ENCODE data around the gene TBC1D7.

DNA sequence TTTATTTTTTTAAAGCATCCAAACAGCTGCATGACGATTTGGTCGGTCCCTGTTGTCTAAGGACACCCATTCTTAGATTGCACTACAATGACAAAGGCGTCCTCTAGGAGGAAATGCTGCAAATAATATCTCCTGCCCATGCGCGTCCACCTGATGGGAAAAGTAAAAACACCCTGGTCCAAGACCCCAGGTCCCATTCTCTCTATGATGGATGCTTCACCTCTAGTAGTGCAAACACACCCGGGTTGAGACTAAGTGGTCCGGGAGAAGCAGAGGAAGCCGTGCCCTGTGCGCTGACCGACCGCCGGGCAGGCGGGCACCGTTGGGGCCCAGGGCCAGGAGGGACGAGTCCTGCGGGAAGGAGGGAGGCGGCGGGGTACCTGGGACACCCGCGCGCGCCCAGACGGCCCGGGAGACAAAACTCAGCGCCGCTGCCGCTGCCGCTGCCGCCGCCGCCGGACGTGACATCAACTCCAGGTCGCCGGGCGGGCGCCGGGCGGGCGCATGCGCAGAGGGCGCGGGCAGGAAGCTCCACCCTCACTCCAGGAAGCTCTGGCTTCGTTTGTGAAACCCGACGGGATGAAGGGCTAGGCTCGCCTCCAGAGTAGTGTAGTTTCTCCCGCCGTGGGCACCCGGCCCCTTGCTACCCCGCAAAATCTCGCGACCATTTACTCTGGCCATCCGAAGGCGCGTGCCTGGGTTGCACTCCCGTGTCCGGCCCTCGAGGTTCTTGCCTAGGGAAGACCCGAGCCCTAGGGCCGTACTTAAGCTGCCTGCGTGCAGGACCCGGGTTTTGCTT, at the start of gene TBC1D7:
- TF ChIP-seq CBX3 (IDR thresholded peaks at IDR 0.05; ENCODE audit: low read depth) (no peak), POLR2A (IDR thresholded peaks at IDR 0.05; ENCODE audit: borderline replicate concordance, extremely low read depth, insufficient read depth, insufficient read length) (peak; percentile 56), YY1 (IDR thresholded peaks at IDR 0.05; ENCODE audit: extremely low read depth, insufficient replicate concordance, low read depth, low read length) (no peak), EZH2 (IDR thresholded peaks at IDR 0.05) (no peak), JUND (IDR thresholded peaks at IDR 0.05) (no peak; the same call in 1 of the 2 replicates), EZH2phosphoT487 (IDR thresholded peaks at IDR 0.05; ENCODE audit: borderline replicate concordance) (no peak), ZNF274 (IDR thresholded peaks at IDR 0.05; ENCODE audit: low read depth, low read length) (no peak), POLR2AphosphoS5 (IDR thresholded peaks at IDR 0.05; ENCODE audit: low read depth, low read length) (peak; percentile 95), EGR1 (IDR thresholded peaks at IDR 0.05; ENCODE audit: low read depth) (no peak), RAD21 (IDR thresholded peaks at IDR 0.05; ENCODE audit: low read depth) (no peak), CEBPB (IDR thresholded peaks at IDR 0.05; ENCODE audit: low read depth) (no peak)
- TF ChIP-seq, protein P1, sequence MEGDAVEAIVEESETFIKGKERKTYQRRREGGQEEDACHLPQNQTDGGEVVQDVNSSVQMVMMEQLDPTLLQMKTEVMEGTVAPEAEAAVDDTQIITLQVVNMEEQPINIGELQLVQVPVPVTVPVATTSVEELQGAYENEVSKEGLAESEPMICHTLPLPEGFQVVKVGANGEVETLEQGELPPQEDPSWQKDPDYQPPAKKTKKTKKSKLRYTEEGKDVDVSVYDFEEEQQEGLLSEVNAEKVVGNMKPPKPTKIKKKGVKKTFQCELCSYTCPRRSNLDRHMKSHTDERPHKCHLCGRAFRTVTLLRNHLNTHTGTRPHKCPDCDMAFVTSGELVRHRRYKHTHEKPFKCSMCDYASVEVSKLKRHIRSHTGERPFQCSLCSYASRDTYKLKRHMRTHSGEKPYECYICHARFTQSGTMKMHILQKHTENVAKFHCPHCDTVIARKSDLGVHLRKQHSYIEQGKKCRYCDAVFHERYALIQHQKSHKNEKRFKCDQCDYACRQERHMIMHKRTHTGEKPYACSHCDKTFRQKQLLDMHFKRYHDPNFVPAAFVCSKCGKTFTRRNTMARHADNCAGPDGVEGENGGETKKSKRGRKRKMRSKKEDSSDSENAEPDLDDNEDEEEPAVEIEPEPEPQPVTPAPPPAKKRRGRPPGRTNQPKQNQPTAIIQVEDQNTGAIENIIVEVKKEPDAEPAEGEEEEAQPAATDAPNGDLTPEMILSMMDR (IDR thresholded peaks at IDR 0.05 in 2 of 3, conservative IDR thresholded peaks at IDR 0.05 in 1 of 3; ENCODE audit: borderline replicate concordance in 1 of 3, insufficient read depth in 1 of 3, low read depth in 2 of 3, low read length in 2 of 3), result peak in 2 of 3 experiments; percentile 12; a peak in 1 of 6 replicates
- TF ChIP-seq, protein P2, sequence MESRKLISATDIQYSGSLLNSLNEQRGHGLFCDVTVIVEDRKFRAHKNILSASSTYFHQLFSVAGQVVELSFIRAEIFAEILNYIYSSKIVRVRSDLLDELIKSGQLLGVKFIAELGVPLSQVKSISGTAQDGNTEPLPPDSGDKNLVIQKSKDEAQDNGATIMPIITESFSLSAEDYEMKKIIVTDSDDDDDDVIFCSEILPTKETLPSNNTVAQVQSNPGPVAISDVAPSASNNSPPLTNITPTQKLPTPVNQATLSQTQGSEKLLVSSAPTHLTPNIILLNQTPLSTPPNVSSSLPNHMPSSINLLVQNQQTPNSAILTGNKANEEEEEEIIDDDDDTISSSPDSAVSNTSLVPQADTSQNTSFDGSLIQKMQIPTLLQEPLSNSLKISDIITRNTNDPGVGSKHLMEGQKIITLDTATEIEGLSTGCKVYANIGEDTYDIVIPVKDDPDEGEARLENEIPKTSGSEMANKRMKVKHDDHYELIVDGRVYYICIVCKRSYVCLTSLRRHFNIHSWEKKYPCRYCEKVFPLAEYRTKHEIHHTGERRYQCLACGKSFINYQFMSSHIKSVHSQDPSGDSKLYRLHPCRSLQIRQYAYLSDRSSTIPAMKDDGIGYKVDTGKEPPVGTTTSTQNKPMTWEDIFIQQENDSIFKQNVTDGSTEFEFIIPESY (IDR thresholded peaks at IDR 0.05; ENCODE audit: extremely low read depth, insufficient replicate concordance, low read length), result no peak
- TF ChIP-seq, protein P3, sequence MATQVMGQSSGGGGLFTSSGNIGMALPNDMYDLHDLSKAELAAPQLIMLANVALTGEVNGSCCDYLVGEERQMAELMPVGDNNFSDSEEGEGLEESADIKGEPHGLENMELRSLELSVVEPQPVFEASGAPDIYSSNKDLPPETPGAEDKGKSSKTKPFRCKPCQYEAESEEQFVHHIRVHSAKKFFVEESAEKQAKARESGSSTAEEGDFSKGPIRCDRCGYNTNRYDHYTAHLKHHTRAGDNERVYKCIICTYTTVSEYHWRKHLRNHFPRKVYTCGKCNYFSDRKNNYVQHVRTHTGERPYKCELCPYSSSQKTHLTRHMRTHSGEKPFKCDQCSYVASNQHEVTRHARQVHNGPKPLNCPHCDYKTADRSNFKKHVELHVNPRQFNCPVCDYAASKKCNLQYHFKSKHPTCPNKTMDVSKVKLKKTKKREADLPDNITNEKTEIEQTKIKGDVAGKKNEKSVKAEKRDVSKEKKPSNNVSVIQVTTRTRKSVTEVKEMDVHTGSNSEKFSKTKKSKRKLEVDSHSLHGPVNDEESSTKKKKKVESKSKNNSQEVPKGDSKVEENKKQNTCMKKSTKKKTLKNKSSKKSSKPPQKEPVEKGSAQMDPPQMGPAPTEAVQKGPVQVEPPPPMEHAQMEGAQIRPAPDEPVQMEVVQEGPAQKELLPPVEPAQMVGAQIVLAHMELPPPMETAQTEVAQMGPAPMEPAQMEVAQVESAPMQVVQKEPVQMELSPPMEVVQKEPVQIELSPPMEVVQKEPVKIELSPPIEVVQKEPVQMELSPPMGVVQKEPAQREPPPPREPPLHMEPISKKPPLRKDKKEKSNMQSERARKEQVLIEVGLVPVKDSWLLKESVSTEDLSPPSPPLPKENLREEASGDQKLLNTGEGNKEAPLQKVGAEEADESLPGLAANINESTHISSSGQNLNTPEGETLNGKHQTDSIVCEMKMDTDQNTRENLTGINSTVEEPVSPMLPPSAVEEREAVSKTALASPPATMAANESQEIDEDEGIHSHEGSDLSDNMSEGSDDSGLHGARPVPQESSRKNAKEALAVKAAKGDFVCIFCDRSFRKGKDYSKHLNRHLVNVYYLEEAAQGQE (IDR thresholded peaks at IDR 0.05; ENCODE audit: low read depth), result no peak

All from HCT116 (cell line).